ENCODE data around the gene FOXP1. TPM values are rescaled to one million over a fixed set of nuclear protein-coding genes. Genes with fewer than 3 reads are reported as not detected.

FOXP1 gene
- polyA plus RNA-seq, 4 donors: 16.0 to 45.3 (median 39.0) TPM

DNA sequence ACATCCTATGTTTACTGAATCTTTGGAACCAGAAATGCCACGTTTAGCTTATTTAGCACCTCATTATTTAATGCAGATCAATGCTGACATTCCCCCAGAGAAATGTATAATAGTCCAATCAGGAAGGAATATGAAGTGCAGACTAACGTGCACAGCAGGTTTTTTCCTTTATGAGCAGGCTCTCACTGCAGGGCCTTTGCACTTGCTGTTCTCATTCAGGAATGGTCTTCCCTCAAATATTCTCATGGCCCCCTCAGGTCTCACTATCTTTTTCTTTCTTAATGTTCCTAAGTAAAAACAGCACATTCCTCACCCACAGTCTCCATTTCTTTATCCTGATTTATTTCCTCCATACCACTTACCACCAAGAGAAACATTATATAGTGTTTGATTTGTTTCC lies 174.6 kb downstream of the FOXP1 start:
- no peak for DNase-seq (ENCODE audit: low read depth in 4 of 4, low spot score in 3 of 4)

DNA sequence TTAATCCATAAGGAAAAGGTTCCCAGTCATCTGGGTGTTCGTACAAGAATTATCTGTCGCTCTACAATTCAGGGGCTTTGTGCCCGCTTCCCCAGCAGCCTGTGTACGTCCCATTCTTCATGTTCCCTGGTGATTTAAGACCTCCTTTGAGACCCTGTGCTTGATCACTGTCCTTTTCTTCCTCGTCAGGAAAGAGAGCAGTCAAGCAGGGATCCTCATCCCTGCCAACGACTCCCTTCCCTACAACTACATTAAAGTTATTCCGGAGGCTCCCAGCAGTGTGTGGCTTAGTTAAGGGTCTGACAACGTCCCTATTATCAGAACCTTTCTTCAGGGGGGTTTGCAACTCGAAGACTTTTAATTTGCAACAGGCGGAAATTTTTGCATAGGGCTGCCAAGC lies 175.7 kb downstream of the FOXP1 start:
- DNase-seq (ENCODE audit: low read depth in 4 of 4, low spot score in 3 of 4): no peak

DNA sequence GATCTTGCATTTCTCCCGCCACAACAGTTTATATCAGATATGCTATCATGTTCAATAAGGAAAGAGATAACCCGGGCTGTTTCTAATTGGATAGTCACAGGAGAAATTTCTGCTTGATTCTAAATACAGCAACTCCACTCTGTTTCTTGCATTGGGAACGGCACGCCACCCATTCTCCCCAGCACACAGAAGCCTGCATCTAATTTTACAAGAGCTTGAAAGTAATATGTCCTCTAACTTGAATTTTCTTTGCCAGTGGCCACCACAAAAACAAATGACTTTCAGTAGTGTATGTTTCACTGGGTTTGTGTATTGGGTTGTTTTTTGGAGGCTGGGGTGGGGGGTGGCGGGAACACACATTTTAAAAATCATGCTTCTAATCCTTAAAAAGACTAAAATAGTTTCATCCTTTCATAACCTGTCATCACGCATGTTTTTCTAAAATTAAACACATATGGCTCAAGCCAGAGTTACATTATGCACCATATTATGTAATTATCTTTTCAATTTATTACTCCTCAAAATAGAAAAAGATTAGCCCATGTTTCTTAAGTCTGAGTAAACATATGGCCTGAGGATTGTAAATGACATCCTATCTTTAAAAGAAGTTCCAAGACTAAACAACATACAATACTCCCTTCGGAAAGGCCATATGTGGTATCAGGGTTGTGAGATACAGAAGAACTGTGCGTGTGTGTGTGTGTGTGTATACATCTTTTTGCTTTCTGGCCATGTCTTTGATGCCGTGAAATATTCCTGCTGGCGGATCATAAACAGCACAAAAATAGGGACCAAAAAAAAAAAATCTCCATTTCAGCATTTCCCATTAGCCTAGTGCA lies 176.3 kb downstream of the FOXP1 start:
- no peak for DNase-seq (ENCODE audit: low read depth in 4 of 4, low spot score in 3 of 4)

DNA sequence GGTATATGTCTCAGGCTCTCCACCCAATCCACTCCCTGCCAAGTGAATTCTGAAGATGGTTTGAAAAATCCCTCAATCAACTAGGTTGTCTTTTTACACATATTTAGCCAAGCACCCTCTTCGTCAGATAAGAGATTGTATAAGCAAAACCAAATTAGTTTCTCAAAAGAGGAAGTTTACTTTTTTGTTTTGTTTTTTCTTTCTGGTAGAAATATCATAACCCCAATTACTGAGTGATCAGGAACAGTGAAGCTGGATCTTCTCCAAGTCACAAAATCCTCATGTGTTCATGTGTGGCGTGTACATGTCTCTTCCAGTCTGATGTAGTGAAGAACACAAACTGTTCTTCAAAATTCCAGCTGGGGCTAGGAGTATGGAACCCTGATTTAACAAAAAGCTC lies 180.6 kb downstream of the FOXP1 start:
- DNase-seq (ENCODE audit: low read depth in 4 of 4, low spot score in 3 of 4): no peak

DNA sequence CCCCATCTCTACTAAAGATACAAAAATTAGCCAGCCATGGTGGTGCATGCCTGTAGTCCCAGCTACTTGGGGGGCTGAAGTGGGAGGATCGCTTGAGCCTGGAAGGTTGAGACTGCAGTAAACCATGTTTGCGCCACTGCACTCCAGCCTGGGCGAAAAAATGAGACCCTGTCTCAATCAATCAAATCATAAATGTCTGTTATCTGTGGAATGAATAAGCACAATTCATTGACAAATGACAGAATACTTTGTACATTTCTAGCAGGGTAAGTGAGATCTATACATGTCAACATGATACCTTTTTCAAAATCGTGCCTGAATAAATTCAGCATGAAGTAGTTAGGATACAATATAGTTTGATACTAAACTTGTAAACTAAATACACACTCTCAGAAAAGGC lies 181.2 kb downstream of the FOXP1 start:
- no peak for DNase-seq (ENCODE audit: low read depth in 4 of 4, low spot score in 3 of 4)

DNA sequence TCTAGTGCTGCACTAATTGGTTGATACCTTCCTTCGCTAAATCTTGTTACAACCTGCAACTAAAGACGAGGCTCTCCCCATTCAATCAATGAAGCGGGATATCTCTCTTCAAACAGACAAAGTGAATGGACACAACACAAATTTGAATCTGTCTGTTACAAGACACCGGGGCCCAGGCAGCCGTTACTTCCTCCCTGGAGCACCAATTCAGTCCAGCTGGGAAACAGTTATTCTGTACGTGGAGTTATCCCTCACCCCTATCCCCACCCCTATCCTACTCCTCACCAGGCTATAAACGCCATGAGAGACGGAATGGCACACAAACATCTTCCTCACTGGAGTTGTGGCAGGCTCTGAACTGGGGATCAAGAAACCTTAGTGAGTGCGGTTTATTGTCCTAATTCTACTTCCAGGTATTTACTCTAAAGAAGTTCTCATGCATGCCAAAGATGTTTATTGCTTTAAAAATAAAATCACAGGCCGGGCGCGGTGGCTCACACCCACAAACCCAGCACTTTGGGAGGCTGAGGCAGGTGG lies 181.8 kb downstream of the FOXP1 start:
- no peak for DNase-seq (ENCODE audit: low read depth in 4 of 4, low spot score in 3 of 4)

DNA sequence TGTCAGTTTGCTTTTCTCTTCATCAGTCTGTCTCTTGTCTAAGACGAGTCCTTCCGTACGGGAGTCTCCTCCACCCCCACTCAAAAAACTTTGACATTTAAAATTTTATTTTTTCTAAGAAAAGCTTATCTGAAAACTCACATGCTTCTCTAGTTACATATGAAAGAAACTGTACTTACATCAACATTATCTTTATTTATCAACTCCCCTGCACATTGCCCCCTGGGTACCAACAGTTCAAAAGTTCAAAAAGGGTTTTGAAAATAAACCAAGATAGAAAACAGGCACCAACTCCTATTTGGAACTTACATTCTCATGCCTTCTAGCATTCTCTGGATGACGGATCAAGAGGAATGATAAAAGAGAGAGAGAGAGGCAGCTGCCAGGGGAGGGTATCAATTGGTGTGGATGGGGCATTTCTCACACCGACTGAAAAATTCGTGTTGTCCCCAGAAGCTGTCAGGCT lies 182.5 kb downstream of the FOXP1 start:
- no peak for DNase-seq (ENCODE audit: low read depth in 4 of 4, low spot score in 3 of 4)

DNA sequence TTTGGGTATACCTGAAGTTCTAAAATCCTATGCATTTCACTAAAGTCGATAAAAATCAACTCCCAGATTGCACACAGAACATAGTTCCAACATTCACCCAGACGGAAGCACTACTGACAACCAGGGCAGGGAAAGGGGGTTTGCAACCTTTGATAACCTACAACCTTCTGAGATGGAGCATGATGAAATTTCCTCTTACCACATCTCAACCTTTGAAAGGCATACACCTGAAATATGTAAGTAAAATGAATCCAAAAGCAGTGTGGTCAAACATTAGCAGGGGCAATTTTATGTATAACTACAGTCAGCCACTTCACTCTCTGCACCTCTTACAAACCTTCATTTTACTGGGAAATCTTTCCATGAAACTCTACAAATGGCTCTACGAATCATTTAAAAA lies 184.1 kb downstream of the FOXP1 start:
- DNase-seq (ENCODE audit: low read depth in 4 of 4, low spot score in 3 of 4): no peak

DNA sequence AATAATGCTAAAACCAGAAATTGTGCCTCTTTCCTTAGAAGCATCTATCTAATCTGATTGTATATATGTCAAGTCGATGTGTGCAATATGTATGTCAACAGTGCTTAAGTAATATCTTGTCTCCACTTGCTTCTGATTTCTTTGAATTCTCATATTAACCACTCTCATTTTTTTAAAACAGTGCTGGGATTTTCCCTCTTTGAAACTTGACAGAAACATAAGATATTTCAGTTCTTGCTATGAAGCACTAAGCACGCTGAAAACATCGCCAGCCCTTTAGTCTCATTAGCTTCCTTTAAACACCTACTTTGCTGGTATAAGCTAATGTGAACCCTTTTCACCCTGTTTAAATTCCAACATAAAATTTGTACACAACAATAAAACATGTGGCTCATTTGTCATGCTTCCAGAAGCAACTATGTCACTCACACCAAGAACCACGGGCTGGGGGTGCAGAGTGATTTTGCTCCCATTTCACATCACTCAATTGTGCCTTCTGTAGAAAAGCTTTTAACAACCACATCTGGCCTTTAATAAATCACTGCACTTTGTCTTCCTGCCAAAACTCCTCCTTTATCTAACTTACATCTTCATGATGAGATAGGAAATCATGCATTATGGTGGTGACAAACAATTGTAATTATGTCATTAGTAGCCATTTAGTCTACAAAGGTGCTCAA lies 185.2 kb downstream of the FOXP1 start:
- DNase-seq (ENCODE audit: low read depth in 4 of 4, low spot score in 3 of 4): no peak

DNA sequence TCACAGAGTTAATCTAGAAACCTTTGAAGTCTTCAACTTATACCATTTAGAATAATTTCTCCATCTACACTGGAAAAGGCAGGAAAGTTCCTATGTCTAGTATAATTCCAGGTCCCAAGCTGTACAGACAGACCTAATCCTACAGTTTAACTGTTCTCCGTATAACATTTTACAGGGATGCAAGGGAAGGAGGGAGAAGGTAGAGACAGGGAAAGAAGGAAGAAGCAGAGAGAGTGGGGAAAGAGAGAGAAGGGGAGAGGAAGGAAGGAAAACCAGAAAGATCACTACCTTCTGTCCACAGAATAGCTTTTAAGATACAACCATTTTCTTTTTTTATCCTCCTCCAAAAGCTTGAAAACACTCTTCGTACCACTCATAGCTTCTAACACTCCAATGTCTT lies 185.8 kb downstream of the FOXP1 start:
- no peak for DNase-seq (ENCODE audit: low read depth in 4 of 4, low spot score in 3 of 4)

DNA sequence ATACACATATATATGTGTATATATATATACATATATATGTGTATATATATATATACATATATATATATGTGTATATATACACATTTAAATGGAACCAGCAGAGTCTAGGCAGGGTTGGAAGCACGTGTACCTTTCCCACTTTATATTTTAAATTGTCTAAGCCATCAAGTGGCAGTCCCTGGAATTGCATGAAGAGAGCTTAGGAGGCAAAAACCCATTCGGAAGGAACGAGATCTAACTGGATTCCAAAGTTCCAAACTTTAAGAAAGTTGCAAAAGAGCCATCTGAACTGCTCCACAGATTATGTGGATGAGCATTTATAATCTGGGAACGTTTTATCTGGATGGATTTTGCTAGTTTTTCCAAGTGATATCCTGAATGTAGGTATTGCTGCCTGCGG lies 186.5 kb downstream of the FOXP1 start:
- no peak for DNase-seq (ENCODE audit: low read depth in 4 of 4, low spot score in 3 of 4)

DNA sequence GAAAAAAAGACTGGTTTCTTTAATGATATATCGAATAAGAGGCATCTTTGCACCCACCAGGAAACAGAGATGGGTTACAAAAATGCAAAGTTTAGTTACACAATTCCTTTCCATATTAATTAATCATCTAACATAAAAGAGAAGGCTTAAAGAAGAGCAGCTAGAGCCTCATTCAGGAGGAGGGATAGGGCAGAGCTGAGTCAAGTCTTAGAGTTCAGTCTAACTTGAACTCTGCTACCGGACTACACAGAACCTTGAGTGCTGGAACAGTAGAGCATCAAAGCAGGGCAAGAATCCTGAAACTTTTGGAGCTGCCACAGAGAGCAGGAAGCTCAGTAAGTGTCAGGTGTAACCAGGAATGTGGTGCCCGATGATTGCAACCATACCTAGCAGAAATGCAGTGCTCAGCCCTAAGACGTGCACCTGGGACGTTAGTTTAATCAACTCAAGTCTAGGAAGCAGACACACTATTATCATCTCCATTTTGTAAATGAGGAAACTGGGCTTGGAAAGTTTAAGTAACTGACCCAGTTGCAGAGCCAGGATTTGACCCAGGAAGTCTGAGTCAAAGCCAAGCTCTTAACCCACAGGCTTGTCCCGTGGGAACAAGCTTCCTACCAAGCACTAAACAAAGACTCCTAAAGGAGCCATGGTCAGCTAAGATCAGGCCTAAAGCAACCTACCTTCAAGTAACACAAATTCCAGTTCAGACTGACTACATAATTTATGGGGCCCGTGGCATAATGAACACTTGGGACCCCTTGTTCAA lies 187.4 kb downstream of the FOXP1 start:
- DNase-seq (ENCODE audit: low read depth in 4 of 4, low spot score in 3 of 4): no peak

DNA sequence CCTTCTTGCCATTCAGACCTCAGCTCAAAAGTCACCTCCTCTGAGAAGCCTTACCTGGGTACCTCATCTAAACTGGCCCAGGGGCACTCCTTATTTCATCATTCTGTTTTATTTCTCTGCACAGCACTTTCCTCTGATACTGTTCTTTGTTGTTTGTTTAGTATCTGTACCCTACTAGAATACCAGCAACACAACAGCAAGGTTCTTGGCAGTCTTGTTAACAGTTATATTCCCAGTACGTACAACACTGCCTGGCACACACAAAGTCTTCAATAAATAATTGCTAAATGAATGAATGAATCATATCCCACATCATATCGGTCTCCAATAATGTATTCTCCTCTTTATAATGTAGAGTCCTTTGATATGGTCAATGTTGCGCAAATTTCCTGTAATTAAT lies 188.1 kb downstream of the FOXP1 start:
- DNase-seq (ENCODE audit: low read depth in 4 of 4, low spot score in 3 of 4): no peak

DNA sequence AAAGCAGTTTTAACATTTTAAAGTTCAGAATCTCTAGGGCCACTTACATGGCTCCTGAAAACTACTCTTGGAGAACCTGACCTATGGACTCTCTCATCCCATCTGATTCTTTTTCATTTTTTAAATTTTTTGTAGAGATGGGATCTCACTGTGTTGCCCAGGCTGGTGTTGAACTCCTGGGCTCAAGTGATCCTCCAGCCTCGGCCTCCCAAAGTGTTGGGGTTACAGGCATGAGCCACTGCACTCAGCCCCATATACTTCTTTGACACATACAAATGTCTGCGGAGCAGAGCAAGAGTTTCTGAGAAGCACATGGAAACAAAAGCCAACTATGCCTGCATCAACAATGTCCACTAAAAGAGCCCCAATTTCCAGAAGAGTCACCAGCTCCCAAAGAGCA lies 189.8 kb downstream of the FOXP1 start:
- no peak for DNase-seq (ENCODE audit: low read depth in 4 of 4, low spot score in 3 of 4)

DNA sequence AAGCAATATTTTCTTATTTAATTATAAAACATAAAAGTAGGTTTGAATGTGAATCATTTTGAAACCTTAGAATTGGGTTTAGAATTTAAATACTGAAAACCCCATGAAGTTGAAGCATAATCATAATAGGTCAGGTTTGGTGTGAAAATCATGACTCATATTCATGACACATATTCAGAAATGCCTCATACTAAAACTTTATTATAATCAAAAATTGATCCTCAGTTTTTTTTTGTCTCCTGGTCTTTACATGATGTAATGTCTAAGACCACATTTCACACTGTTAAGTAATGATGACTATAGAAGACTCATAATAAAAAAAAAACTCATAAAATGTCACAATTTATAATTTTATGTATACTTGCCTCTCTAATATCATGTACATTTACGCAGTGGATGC lies 190.4 kb downstream of the FOXP1 start:
- DNase-seq (ENCODE audit: low read depth in 4 of 4, low spot score in 3 of 4): no peak

DNA sequence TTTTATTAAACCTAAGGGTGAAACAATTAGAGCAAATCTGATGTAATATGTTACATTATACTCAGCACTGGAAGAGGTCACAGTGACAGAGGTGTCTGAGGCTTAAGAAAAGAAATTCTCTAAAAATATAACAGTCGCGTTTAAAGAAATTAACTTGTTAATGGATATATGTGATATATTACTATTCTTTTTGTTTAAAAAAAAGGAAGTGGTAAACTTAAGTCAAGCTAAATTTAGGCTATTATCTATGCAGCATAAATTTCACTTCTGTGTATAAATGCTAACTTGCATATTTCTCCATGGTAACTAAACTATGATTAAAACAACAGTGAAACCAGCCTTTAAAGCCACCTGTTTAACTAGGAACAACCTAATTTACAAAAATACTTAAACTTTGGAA lies 191.3 kb downstream of the FOXP1 start:
- no peak for DNase-seq (ENCODE audit: low read depth in 4 of 4, low spot score in 3 of 4)

DNA sequence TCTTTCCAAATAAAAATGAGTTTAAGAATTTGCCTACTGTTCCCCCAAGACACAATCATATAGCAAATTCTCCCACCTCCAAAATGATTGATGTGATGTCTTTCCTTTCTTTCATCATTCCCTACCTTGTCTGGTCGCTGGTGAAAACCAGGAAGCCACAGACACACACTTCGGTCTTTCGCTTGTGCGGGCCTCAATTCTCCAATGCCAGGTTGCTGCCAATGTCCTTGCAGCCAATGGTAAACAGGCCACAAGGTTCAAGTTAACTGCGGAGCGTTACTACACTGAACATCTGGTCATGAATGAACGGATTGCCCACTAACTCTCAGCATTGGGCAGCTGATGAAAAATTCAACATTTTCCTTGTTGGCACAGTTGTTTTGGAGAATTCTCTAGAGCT lies 192.2 kb downstream of the FOXP1 start:
- no peak for DNase-seq (ENCODE audit: low read depth in 4 of 4, low spot score in 3 of 4)

DNA sequence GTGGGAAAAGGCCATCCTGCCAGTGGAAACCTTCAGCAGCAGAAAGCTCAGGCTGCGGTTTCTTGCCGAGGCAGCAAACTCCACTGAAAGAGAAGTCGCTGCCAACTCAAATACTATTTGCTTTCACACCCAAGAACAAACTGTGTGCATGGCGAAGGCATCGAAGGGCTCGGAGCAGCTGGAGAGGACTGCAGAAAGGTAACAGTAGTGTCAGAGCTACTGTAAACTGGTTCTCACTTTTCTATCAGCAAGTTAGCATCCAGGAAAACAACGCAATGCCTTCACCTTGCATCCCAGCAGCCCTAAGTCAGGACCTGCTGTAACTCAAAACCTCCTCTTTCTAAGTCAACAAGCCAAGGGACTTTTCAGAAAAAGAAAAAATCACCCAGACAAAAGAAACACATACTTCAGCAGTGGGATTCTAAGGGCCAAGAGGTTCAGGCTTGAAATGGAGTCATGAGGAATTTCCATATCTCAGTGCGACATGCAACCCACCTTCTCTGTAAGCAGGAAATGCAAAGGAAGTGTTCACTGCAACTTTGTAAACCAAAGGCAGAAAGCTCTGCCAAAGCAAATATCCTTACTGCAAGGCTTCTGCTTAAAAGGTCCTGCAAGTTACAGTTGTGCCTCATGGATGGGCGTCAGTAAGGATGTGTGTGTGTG lies 193.5 kb downstream of the FOXP1 start:
- DNase-seq (ENCODE audit: low read depth in 4 of 4, low spot score in 3 of 4): no peak

DNA sequence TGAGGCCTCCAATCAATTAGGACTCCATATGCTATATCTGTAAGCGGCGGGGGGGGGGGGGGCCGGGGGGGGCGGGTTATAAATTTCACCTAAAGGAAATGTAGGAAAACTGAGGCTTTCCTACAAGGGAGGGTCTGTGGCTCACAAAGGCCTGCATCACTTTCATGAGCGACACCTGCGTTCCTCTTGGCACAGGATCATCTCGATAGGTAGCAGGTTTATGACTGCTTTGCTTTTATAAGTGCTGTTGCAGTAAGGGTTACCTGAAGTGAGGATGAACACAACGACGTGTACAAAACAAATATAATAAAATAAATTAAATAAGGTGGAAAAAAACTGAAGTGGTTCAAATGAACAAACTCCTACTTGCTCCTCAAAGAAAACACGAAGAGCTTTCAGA lies 194.3 kb downstream of the FOXP1 start:
- DNase-seq (ENCODE audit: low read depth in 4 of 4, low spot score in 3 of 4): no peak

DNA sequence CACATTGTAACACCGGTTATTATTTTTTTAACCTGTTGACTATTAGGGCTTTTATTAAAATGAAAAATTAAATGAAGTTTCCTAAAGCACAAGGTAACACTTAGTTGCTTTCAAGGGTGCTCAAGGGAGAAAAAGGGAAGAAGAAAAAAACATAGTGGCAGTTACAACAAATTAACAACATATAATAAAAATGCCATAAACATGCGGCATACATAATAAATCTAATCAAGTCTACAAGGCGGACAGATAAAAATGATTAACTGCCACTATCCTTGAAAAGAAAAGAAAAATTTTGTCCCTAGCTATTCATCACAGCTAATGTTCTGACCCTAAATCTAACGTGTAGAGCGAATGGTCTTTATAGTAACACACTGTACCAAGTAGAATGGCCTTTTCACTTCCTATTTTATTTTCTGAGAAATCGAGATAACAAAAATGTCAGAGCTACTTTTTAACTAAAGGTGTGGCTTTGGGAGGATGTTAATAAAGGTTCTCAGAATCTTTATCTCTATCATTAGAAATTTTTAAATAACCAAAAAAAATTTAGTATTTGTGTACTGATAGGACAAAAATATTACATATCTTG lies 194.9 kb downstream of the FOXP1 start:
- DNase-seq (ENCODE audit: low read depth in 4 of 4, low spot score in 3 of 4): no peak

Measured in left renal pelvis (tissue), 4 donors.